Lower leg skin (tissue), 3 donors: ENCODE results near the gene PREX1.
"Not testable (repeated sequence)": the region's sequence is repeated elsewhere in the genome, so short reads cannot be mapped to it uniquely, and the experiment has no call there.

Experiments
- POLR2A ChIP-seq, 2 donors: fragments of 450-650 bp; IDR thresholded peaks; one replicate each; pipeline ENCODE4 v1.6.1; 2016 to 2017; ENCODE audit warnings: antibody characterized with exemption in 2 of 2, mild to moderate bottlenecking in 1 of 2, moderate library complexity in 1 of 2
- TF ChIP-seq, protein P1 (sequence below), 3 donors: fragments of 450-650 bp; IDR thresholded peaks; one replicate each; pipeline ENCODE4 v1.5.1; 2016; ENCODE audit warnings: antibody characterized with exemption in 3 of 3, mild to moderate bottlenecking in 3 of 3, moderate library complexity in 2 of 3

DNA sequence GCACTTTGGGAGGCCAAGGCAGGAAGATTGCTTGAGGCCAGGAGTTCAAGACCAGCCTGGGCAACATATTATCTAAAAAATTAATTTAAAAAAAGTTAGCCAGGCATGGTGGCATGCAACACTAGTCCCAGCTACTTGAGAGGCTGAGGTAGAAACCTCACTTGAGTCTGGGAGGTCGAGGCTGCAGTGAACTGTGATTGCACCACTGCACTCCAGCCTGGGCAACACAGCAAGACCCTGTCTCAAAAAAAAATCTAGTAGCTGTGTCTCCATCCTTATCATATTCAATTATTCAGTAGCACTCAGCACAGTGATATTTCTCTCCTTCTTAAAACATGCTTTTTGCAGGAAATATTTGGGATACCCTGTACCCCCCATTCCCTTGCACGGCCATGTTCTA is 16.1 kb upstream of the PREX1 start:
- TF ChIP-seq, protein P1, sequence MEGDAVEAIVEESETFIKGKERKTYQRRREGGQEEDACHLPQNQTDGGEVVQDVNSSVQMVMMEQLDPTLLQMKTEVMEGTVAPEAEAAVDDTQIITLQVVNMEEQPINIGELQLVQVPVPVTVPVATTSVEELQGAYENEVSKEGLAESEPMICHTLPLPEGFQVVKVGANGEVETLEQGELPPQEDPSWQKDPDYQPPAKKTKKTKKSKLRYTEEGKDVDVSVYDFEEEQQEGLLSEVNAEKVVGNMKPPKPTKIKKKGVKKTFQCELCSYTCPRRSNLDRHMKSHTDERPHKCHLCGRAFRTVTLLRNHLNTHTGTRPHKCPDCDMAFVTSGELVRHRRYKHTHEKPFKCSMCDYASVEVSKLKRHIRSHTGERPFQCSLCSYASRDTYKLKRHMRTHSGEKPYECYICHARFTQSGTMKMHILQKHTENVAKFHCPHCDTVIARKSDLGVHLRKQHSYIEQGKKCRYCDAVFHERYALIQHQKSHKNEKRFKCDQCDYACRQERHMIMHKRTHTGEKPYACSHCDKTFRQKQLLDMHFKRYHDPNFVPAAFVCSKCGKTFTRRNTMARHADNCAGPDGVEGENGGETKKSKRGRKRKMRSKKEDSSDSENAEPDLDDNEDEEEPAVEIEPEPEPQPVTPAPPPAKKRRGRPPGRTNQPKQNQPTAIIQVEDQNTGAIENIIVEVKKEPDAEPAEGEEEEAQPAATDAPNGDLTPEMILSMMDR (IDR thresholded peaks at IDR 0.05): not testable (repeated sequence)
- TF ChIP-seq POLR2A (IDR thresholded peaks at IDR 0.05): not testable (repeated sequence)
